Right ventricle myocardium inferior (tissue), 1 donor: ENCODE results near the gene MSANTD4. TPM values are rescaled to one million over a fixed set of nuclear protein-coding genes. Genes with fewer than 3 reads are reported as not detected.
"Not testable (repeated sequence)": the region's sequence is repeated elsewhere in the genome, so short reads cannot be mapped to it uniquely, and the experiment has no call there.

Source experiments
- ATAC-seq: fragments of 200-7000 bp; cut with Tn5 transposase; one replicate; pipeline ENCODE4 v1.9.1; 2020; ENCODE audit warnings: mild to moderate bottlenecking, moderate library complexity
- DNase-seq: peaks from one replicate; pipeline ENCODE4 v3.0.0; 2021; ENCODE audit errors: missing footprints
- intact Hi-C: fragments of 100-400 bp; cut with DNase I; formaldehyde crosslinking; loops from one replicate; pipeline ENCODE4 v1.11.0; 2022
- long read RNA-seq: library from polyadenylated mRNA; unstranded; transcript quantifications from one replicate; pipeline ENCODE4 v2.0.0, GENCODE V29; 2021
- total RNA-seq: library from RNA; stranded (reverse); fragmentation: NEBNext Ultra II Directional; extraction: Animal tissue kit (Norgen Biotek cat#: 25700); gene quantifications from one replicate; pipeline ENCODE4 v1.2.1, GENCODE V29; 2021
- donor health status: DM: no; HTN: yes; CAD: no; lungs with severe emphysema.

The MSANTD4 gene
- 19.2 TPM for total RNA-seq
- long read RNA-seq, transcript MSANTD4-204 (3 exons, 948 nt) = major isoform, 10 of 13 reads
- long read RNA-seq, partial matches to known transcripts = 0 of 13 reads
- long read RNA-seq, other reads (novel, unspliced or antisense) = 3 of 13 reads

DNA sequence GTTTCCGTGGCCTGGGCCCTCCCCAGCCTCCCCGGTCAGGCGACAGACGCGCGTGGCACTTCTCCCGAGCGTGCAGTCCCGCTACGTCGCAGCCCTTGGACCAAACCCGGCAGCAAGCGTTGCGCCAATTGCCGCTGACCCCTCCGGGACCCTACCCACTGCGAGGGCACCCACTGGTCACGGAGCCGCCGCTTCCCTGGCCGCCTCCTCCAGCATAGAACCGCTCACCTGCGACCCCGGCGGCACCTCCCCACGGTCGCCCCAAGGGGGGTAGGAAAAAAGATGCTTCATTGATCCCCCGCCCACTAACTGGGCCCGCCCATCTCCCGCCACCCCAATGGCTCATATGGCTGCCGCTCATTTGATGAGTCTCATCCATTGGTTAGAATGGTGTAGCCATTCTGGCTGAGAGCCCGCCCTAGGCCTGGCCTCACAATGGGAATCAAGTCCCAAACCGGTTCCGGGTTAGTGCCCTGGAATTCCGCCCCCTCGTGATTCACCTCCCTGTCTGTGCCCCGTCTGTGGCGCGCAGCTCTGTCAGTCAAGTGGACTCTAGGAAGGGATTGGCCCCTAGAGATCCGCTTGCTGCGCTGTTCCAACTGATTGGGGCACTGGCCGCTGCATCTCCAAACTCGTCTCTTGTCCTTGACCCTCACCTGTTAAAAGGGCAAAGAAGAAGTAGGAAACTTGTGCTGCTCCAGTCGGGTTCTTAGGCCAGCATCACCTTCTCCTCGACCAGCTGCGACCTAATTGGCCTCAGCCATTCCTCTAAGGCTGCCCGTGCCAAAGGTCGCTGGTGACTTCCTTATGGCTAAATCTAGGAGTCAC lies at the start of gene MSANTD4:
MSANTD4 (minus strand) TSS at position 274 of the 828 bp plus-strand sequence. CDS start 11,323 bp downstream, outside the sequence.
- intact Hi-C loops = loop anchor here (1.0 kb wide), 1 partner anchor 55 kb away; the partner anchor contains the start of genes AASDHPPT and KBTBD3
- peak; percentile 99 for ATAC-seq
- peak; percentile 99 for DNase-seq

- intact Hi-C loops = no loop called here
- DNase-seq (no peak), ATAC-seq (no peak)
Observed at GRCh38 chr11:106070606-106071005, 48.6 kb upstream of the MSANTD4 start.

- intact Hi-C loops = no loop called here
- ATAC-seq = no peak
- no peak for DNase-seq
Observed at GRCh38 chr11:106063009-106063408, 41.0 kb upstream of the MSANTD4 start.

GRCh38 chr11:106061954-106062949 lies 40.2 kb upstream of the MSANTD4 start:
- ATAC-seq (no peak), DNase-seq (no peak)
- intact Hi-C loops = no loop called here

DNA sequence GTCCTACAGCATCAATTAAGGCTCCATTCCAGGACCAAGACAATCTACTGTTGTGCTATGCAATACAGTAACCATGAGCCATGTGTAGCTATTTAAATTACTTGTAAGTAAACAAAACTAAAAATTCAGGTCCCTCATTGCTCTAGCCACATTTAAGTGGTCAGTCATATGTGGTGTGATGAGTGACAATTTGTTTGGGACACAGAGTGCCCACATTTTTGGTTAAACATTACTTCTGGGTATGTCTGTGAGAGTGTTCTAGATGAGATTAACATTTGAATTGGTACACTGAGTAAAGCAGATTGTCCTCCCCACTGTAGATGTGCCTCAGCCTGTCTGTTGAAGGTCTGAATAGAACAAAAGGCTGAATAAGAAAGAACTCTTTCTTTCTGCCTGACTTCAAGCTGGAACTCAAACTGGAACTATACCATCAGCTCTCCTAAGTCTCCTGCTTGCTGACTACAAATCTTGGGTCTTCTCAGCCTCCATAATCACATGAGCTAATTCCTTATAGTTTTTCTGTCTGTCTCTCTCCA lies 39.3 kb upstream of the MSANTD4 start:
- ATAC-seq (no peak), DNase-seq (no peak)
- intact Hi-C loops = no loop called here

- DNase-seq = no peak
- intact Hi-C loops = no loop called here
- no peak for ATAC-seq
Observed at GRCh38 chr11:106059617-106060016, 37.6 kb upstream of the MSANTD4 start.

GRCh38 chr11:106058377-106058776 lies 36.3 kb upstream of the MSANTD4 start:
- not testable (repeated sequence) for ATAC-seq, DNase-seq

DNA sequence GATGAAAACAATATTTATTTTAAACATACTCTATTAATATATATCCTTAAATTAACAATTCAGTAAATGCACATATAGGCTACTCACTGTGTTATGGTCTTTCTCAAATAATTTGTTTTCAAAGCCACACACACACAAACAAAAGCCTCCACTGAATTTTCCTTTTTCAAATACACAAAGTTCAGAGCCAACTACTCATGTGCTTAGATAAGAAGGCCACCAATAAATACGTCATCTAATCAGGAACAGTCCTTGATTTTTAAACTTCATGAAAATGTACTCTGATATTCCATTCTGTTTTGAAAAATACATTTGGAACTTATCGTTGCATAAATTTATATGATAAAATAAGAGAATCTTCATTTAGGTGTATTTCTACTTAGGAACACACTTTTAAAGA lies 29.1 kb upstream of the MSANTD4 start:
- intact Hi-C loops = no loop called here
- DNase-seq = no peak
- no peak for ATAC-seq

More at GRCh38 chr11:106058377-106058776, 36.3 kb upstream of the MSANTD4 start:
- intact Hi-C loops = not testable (repeated sequence)

DNA sequence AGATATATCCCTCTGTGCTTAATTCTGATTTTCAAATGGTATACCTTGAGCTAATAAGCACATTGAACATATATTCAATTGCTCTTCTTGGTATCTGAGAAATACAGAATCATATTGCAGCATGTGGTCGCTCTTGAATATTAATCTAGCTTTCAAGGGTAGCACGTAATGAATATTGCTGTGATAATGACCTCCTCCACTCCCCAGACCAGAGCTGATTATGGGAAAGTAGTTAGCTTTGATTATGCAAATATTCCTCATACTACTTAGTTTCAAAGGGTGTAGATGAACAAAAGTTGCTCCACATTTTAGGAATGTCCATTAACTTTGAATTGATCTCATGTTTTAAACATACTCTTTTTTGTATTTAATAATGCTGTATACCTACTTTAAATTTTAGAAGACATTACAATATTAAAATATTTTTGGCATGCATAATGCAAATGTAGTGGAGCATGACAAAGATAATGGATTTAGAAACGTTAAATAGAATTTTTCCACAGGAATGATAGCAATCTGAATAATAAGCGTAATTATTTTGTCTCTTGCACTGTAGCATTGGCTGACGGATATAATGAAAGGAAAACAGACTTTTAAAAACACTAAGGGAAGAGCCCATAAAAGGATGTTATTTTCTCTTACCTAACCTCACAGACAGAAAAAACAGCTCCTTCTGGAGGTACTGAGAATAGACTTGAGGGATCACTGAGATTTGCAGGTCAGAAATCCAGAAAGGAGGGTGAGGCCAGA lies 27.9 kb upstream of the MSANTD4 start:
- DNase-seq (no peak), ATAC-seq (no peak)
- intact Hi-C loops = no loop called here

DNA sequence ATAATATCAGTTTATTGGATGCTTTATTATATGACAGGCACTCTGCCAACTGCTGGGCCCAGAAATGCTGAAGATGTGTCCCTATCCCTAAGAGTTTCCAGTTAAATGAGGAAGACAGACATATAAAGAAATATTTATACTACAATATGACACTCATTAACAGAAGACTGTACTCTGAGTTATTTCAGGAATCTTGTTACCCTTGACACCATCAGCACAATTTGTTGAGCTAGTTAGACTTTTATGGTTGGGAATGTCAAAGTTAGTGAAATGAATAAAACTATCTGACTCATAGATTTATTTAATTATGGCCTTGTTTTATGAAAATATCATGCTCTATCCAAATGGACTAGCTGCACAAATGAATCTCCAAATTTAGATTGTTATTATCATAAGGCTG lies 25.6 kb upstream of the MSANTD4 start:
- ATAC-seq = no peak
- intact Hi-C loops = no loop called here

DNA sequence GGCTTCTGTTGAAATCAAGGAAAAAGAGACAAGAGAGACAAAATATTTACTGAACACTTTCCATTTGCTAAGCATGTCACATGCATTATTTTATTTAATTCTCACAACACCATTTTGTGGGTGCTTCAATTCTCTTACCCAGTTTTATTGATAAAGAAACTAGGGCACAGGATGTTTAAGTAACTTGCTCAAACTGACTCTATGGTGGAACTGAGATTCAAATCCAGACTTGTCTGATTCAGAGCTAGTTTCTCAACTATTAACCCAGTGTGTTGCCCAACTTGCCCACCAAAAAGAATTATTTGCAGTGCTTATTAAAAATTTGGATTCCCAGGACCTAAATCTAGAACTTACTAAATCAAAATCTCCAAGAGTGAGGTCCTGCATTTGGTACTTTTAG lies 21.5 kb upstream of the MSANTD4 start:
- intact Hi-C loops = no loop called here
- ATAC-seq = no peak
- no peak for DNase-seq

More for the DNA sequence above, 25.6 kb upstream of the MSANTD4 start:
- no peak for DNase-seq

GRCh38 chr11:106032861-106033260 lies 10.8 kb upstream of the MSANTD4 start:
- intact Hi-C loops = no loop called here
- DNase-seq (no peak), ATAC-seq (no peak)

- intact Hi-C loops = no loop called here
- ATAC-seq (no peak), DNase-seq (no peak)
Observed at GRCh38 chr11:106031936-106032335, 9.9 kb upstream of the MSANTD4 start.

DNA sequence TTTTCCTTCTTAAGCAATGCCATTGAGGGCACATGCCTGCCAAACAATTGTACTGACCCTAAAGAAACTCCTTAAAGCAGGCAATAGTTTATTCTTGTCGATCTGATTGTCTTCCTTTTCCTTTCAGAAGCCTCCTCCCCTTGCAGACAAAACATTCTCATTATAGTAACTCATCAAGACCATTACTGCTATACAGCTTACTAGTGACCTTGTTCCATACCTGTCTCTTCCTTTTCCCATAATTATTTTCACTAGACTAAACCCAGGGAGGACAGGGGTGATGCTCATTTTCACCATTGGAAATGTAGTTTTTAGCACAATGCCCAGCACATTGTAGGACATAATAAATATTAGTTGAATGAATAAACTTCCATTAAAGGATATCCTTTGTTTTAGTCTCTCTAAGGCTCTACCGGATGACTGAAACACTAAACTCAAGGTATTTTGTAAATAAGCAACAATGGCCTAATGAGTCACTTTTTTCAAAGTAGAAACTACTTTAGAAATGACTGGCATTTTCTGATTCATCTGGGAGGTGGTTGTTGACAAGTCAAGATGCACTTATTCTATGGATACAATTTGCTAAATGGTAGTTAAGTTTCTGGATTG lies 9.3 kb upstream of the MSANTD4 start:
- ATAC-seq = no peak
- intact Hi-C loops = no loop called here
- DNase-seq = no peak

DNA sequence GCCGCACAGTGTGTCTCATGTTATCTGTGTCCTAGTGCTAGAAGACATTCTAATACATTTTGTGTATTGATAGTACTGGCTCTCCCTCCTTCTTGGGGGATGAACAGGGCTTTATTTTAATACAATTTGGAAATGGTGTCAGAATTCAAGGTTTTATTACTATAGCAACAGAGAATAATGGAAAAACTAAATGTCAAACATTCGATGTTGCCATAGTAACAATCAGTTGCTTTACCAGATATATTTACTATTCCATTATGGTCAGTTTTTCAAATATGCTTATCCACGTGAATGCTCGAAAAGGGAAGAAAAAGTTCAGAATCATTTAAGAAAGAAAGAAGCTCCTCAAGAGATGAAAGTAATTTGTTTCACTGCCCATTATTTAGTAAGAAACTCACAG lies 8.6 kb upstream of the MSANTD4 start:
- no peak for DNase-seq
- no peak for ATAC-seq
- intact Hi-C loops = no loop called here

DNA sequence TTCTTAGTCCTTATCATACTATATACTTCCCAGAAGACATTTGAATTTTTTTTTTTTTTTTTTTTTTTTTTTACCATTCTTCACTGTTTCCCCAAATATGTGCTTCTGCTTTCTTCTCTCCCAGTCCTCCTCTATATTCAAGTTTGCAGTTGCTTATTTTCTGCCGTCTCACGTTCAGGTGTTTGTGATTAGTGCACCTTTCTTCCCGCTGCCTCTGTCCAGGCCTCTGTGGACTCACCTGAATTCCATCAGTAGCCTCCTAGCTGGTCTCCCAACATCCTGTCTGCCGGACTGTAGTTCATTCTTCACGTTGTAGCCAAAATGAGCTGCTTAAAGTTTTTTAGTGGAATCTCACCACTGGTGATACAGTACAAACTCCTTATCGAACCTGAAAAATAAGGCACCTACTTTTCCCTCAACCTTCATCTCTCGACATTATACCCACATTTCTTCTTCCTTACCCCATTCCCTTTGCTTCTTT lies 795 bp upstream of the MSANTD4 start:
- no peak for ATAC-seq
- intact Hi-C loops = loop anchor here (1.0 kb wide), 1 partner anchor 54 kb away; the partner anchor contains the start of genes AASDHPPT and KBTBD3
- no peak for DNase-seq

GRCh38 chr11:106021181-106021966 lies 666 bp downstream of the MSANTD4 start:
- ATAC-seq = peak; percentile 0
- intact Hi-C loops = no loop called here
- DNase-seq = no peak
